ENCODE results near the gene RNF114.

The RNF114 gene

GRCh38 chr20:49993301-49993751, 57.1 kb downstream of the RNF114 start:
- TF ChIP-seq GATA3 (IDR thresholded peaks at IDR 0.05; ENCODE audit: low read depth, low read length) = no peak
- no peak for TF ChIP-seq GATA2 (IDR thresholded peaks at IDR 0.05; ENCODE audit: low read depth, low read length)

GRCh38 chr20:49995586-49995985, 59.4 kb downstream of the RNF114 start:
- TF ChIP-seq GATA2 (IDR thresholded peaks at IDR 0.05; ENCODE audit: low read depth, low read length) = no peak
- TF ChIP-seq GATA3 (IDR thresholded peaks at IDR 0.05; ENCODE audit: low read depth, low read length) = no peak

- TF ChIP-seq GATA3 (IDR thresholded peaks at IDR 0.05; ENCODE audit: low read depth, low read length) (no peak), GATA2 (IDR thresholded peaks at IDR 0.05; ENCODE audit: low read depth, low read length) (no peak)
Observed at GRCh38 chr20:49999329-49999728, 63.1 kb downstream of the RNF114 start.

- no peak for TF ChIP-seq GATA3 (IDR thresholded peaks at IDR 0.05; ENCODE audit: low read depth, low read length)
- TF ChIP-seq GATA2 (IDR thresholded peaks at IDR 0.05; ENCODE audit: low read depth, low read length) = no peak
Observed at GRCh38 chr20:50001784-50002311, 65.7 kb downstream of the RNF114 start.

- TF ChIP-seq GATA3 (IDR thresholded peaks at IDR 0.05; ENCODE audit: low read depth, low read length) = no peak
Observed at GRCh38 chr20:50003253-50003656, 67.1 kb downstream of the RNF114 start.

Data from SH-SY5Y (cell line).